ENCODE data around the gene RHO. TPM values are rescaled to one million over a fixed set of nuclear protein-coding genes. Genes with fewer than 3 reads are reported as not detected.

RHO gene
- total and polyA plus RNA-seq, 2 donors (not counting 3 experiments of a cell fraction or from before 2014, with no cell fraction given): not detected

DNA sequence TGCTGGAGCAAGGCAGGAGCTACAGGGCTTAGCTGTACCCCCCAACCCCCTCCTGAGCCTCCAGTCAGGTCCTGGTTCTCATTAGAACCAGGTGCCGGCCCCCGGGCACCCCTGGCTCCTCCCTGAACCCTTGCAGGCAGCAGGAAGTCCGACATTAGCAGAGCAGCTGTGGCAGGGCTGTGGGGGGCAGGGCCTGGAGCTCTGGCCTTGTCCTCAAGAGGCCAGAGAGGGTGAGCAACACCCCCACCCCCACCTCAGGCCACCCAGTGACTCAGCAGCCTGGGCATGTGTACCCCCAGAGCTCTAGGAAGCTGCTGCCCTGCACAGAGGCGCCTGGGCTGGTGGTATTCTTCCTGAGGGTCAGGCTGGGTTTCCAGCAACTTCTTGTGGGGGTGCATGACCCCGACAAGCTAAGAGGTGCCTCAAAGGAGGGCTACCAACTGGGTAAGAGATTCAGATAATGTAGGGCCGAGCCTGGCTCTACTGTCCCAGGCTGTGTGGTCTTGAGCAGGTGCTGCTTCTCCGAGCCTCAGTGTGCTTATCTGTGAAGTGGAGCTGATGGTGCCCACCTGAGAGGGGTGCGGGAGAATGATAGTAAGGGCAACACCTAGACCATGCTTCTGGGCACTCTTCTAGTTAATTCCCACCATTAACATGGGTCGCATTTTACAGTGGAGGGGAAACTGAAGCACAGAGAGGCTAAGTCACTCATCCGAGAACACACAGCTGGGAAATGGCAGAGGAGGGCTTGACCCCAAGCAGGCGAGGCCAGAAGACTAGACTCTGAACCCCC lies 30.5 kb downstream of the RHO start:
- peaks cover 42% of the 10 kb centered on the region for H3K4me1 ChIP-seq (ENCODE audit: control insufficient read depth, extremely low read depth, insufficient read depth, low read length)
- ChIA-PET POLR2A (interaction anchor here (0.6 kb wide), 1 partner anchor 69 kb away, joined by 3 read pairs; no protein-coding TSS in a partner anchor), CTCF (interaction anchor here (0.8 to 6.4 kb wide), 6 partner anchors 9 to 67 kb away, joined by 3 to 80 read pairs (median 3); no protein-coding TSS in a partner anchor)
- H4K20me1 ChIP-seq (replicated peaks; ENCODE audit: control insufficient read depth, extremely low read depth, insufficient read depth, low read length): no peaks in the 10 kb centered on the region
- DNase-seq (ENCODE audit: low read depth, low spot score): peak; percentile 52
- BruUV-seq (replicated peaks): no TSS peak
- H3K79me2 ChIP-seq (ENCODE audit: control insufficient read depth, insufficient read depth, low read length): no peaks in the 10 kb centered on the region
- dilution Hi-C loops (cut with MboI; ENCODE audit: extremely low pct_ligation_motif_present, low sequenced_read_pairs): no loop called here
- no peak overlapping the region for H3K4me2 ChIP-seq (ENCODE audit: insufficient read depth, low read length)
- intact Hi-C loops (cut with micrococcal nuclease): no loop called here
- no peak overlapping the region for H3K9ac ChIP-seq (replicated peaks; ENCODE audit: extremely low read depth, insufficient read depth, low read length)
- peak; percentile 69 for TF ChIP-seq POLR2AphosphoS5 (IDR thresholded peaks at IDR 0.05; ENCODE audit: insufficient read depth, low read depth, low read length)
- peak; percentile 62 for TF ChIP-seq FOS (IDR thresholded peaks at IDR 0.05; ENCODE audit: borderline replicate concordance, insufficient read depth, low read length)
- peak; percentile 47 for TF ChIP-seq POLR2A (IDR thresholded peaks at IDR 0.05; ENCODE audit: low read depth, low read length)
- no peak for TF ChIP-seq GATA2 (IDR thresholded peaks at IDR 0.05; ENCODE audit: insufficient read depth, insufficient read length, low read depth, low read length)
- no peak for TF ChIP-seq JUN (IDR thresholded peaks at IDR 0.05; ENCODE audit: borderline replicate concordance, insufficient read depth, insufficient read length, low read depth)
- TF ChIP-seq, protein P1, sequence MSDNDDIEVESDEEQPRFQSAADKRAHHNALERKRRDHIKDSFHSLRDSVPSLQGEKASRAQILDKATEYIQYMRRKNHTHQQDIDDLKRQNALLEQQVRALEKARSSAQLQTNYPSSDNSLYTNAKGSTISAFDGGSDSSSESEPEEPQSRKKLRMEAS (IDR thresholded peaks at IDR 0.05; ENCODE audit: insufficient read depth, insufficient read length): no peak
- H3K27me3 ChIP-seq (ENCODE audit: control insufficient read depth in 2 of 2, insufficient read depth in 2 of 2, low read length in 2 of 2): no peaks in the 10 kb centered on the region
- no peak overlapping the region for H2AFZ ChIP-seq (ENCODE audit: low read depth, low read length)
- FAIRE-seq: peak; percentile 38
- H3K9me3 ChIP-seq (replicated peaks; ENCODE audit: control insufficient read depth, insufficient read depth, low read length): no peaks in the 10 kb centered on the region
- no peak overlapping the region for H3K4me3 ChIP-seq (replicated peaks in 1 of 3; ENCODE audit: insufficient read depth in 1 of 3, low read depth in 1 of 3, low read length in 3 of 3)
- H3K9me1 ChIP-seq (replicated peaks; ENCODE audit: control insufficient read depth, extremely low read depth, insufficient read depth, low read length): no peaks in the 10 kb centered on the region
- peak overlapping the region; percentile 48 for H3K27ac ChIP-seq (ENCODE audit: insufficient read depth, low read depth, low read length)
- H3K36me3 ChIP-seq (ENCODE audit: control insufficient read depth in 2 of 2, extremely low read depth in 1 of 2, insufficient read depth in 2 of 2, low read length in 2 of 2): peaks cover 18 to 53% of the 10 kb centered on the region in 2 experiments

Measured in endothelial cell of umbilical vein (primary cell).